Neural progenitor cell (in vitro differentiated cells): ENCODE data around the gene TAGLN3.

Source experiments
- EZH2 ChIP-seq: fragments of 200-600 bp; sonication (generic); IDR thresholded peaks from 2 replicates; pipeline ENCODE4 v1.6.1; 2017; ENCODE audit warnings: antibody characterized with exemption, mild to moderate bottlenecking, moderate library complexity
- EZH2phosphoT487 ChIP-seq: fragments of 200-600 bp; sonication (generic); IDR thresholded peaks from 2 replicates; pipeline ENCODE4 v1.6.1; 2017; ENCODE audit warnings: antibody characterized with exemption
- TF ChIP-seq, protein P1 (sequence below): fragments of 200-600 bp; sonication (generic); IDR thresholded peaks from 2 replicates; pipeline ENCODE4 v1.5.1; 2017; ENCODE audit warnings: antibody characterized with exemption, mild to moderate bottlenecking

GRCh38 chr3:111993038-111993437, 5.7 kb upstream of the TAGLN3 start:
- no peak for TF ChIP-seq EZH2
- TF ChIP-seq, protein P1, sequence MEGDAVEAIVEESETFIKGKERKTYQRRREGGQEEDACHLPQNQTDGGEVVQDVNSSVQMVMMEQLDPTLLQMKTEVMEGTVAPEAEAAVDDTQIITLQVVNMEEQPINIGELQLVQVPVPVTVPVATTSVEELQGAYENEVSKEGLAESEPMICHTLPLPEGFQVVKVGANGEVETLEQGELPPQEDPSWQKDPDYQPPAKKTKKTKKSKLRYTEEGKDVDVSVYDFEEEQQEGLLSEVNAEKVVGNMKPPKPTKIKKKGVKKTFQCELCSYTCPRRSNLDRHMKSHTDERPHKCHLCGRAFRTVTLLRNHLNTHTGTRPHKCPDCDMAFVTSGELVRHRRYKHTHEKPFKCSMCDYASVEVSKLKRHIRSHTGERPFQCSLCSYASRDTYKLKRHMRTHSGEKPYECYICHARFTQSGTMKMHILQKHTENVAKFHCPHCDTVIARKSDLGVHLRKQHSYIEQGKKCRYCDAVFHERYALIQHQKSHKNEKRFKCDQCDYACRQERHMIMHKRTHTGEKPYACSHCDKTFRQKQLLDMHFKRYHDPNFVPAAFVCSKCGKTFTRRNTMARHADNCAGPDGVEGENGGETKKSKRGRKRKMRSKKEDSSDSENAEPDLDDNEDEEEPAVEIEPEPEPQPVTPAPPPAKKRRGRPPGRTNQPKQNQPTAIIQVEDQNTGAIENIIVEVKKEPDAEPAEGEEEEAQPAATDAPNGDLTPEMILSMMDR, result no peak
- TF ChIP-seq EZH2phosphoT487, result no peak
